HTR-8/SVneo (cell line): ENCODE data around the gene PSMA1.
"Not testable (repeated sequence)": the region's sequence is repeated elsewhere in the genome, so short reads cannot be mapped to it uniquely, and the experiment has no call there.

Source experiments
- DNase-seq: peaks from one replicate; pipeline ENCODE4 v3.0.0; 2011; ENCODE audit warnings: low spot score, mixed read lengths; ENCODE audit not compliant: insufficient read length
- FAIRE-seq: peaks from 2 replicates; lab custom pipeline; 2011; peaks lifted over from hg19 to GRCh38; lab: Jason Lieb, UNC

The PSMA1 gene

DNA sequence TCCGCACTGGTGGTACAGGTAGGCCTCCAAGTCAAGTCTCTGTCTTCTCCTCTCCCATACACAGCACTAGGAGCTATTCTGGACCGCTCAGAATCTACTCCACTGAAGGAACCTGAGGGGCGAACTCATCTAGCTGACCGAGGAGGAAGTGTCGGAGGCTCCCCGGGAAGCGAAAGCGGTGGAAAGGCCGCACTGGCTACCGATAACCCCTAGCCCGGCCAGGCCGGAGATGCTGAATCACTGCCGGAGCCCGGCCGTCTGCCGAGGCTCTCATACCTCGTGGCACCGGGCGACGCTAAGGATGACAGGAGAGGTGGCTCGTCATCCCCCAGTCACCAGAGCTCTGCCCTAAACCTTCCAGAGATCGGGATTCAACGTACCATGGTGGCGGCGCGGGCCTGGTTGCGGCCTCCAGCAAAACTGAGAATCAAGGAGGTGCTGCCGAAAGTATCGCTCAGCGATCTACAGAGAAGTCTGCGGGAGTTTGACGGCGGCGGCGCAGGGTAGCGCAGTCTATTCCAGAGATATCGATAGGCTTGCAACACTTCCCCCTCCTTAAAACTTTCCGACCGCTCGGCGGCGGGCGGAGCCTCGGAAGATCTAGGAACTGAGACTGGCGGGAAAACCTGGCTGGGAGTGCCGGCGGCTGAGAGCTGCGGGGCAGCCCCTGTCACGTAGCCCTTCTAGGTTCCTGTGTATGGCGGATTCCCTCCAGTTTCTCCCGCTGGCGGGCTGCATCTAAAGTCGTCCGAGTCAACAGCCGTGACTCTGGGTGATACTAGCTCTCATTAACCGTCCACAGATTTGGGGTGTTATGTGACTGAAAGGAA is at the start of gene PSMA1:
Gene PSMA1, minus strand, starts transcription at position 470 of the 830 bp plus-strand sequence. Its CDS starts 87 bp downstream, at position 383.
- peak; percentile 58 for FAIRE-seq
- peak; percentile 91 for DNase-seq

DNA sequence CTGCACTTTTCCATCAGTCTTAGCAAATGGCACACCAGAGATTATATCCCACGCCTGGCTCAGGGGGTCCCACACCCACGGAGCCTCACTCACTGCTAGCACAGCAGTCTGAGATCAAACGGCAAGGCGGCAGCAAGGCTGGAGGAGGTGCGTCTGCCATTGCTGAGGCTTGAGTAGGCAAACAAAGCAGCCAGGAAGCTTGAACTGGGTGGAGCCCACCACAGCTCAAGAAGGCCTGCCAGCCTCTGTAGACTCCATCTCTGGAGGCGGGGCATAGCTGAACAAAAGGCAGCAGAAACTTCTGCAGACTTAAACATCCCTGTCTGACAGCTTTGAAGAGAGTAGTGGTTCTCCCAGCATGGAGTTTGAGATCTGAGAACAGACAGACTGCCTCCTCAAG is 49.3 kb upstream of the PSMA1 start:
- FAIRE-seq, DNase-seq: not testable (repeated sequence)

- no peak for FAIRE-seq
- no peak for DNase-seq
These were observed 47.0 kb upstream of the PSMA1 start for GRCh38 chr11:14567064-14567651.

- FAIRE-seq: no peak
- DNase-seq: no peak
These were observed 46.3 kb upstream of the PSMA1 start for GRCh38 chr11:14566331-14567063.

GRCh38 chr11:14565845-14566244 is 45.7 kb upstream of the PSMA1 start:
- FAIRE-seq (no peak), DNase-seq (no peak)

DNA sequence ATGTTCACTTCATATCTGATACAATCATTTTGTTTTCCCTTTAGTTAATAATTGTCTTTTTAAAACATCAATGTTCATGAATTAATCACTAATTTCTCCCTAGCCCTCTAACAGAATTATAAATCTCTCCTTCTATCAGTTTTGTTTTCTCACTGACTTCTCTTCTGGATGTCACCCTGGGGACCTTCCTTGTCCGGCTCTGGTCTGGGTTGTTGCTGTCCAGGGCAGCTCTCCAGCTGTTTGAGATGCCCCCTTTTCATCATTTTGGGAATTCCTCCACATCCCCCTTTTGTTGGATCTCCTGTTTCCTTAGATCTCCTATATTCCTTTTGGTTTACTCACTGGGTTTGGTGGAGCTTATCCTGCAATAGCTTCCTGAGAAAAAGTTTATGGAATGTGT is 35.6 kb upstream of the PSMA1 start:
- FAIRE-seq (no peak), DNase-seq (no peak)

DNA sequence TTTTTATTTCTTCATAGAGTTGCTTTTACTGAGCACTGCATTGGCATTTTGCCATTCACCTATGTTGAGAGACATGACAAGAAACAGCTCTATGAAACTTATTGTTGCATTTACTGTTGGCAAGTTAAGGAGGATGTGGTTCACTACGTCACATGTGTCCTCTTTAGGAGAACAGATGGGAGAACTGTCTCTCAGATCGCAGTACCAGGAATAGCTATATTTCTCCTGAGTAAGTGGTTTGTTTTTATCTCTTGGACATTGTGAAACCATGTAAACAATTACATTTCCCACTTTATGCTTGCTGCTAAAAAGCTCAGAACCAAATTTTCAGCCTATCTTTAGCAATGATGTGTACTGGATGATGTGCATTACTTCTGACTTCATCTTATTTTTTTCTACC is 34.8 kb upstream of the PSMA1 start:
- DNase-seq: no peak
- FAIRE-seq: no peak

DNA sequence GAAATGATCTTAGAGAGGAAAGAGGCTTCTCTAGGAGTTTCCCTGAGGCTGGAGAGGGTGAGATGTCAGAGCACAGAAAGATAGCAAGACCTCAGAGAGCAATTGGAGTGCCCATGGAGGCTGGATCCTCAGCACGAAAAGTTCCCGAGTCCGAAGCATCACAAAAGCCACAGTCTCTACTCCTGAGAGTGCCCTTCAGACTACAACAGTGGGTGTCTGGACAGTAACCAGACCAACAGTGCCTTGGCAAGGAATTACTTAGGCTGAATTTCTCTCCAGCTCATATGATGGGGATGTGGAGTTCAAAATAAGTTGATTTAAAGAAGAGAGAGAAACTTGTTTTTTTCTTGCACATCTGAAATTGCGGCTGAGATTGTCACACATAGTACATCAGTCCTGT is 31.9 kb upstream of the PSMA1 start:
- no peak for DNase-seq
- no peak for FAIRE-seq

- DNase-seq: no peak
These were observed 31.2 kb upstream of the PSMA1 start for GRCh38 chr11:14551380-14551779.

GRCh38 chr11:14549891-14550290 is 29.7 kb upstream of the PSMA1 start:
- FAIRE-seq: no peak

More at GRCh38 chr11:14551380-14551779, 31.2 kb upstream of the PSMA1 start:
- FAIRE-seq: no peak

GRCh38 chr11:14547440-14547839 is 27.3 kb upstream of the PSMA1 start:
- FAIRE-seq: no peak
- no peak for DNase-seq

More at GRCh38 chr11:14549891-14550290, 29.7 kb upstream of the PSMA1 start:
- DNase-seq: no peak

DNA sequence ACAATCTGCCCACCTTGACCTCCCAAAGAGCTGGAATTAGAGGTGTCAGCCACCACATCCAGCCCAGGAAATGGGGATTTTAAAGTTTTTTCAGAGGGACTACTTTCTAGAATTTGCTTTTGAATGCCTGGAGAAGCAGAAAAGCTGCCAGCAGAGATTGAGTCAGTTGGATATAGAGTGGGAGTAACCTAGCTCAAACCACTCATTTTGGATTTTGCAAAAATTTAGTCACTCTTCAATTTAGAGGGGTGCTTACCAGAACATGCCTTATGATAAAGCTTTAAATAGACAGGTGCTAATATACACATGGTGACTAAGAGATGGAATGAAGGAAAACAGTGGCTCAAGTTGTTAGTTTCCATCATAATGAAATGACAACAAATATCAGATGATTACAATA is 26.5 kb upstream of the PSMA1 start:
- DNase-seq: no peak
- no peak for FAIRE-seq

- FAIRE-seq (no peak), DNase-seq (no peak)
These were observed 24.4 kb upstream of the PSMA1 start for GRCh38 chr11:14544611-14545010.

GRCh38 chr11:14543260-14543659 is 23.1 kb upstream of the PSMA1 start:
- no peak for FAIRE-seq
- DNase-seq: no peak

DNA sequence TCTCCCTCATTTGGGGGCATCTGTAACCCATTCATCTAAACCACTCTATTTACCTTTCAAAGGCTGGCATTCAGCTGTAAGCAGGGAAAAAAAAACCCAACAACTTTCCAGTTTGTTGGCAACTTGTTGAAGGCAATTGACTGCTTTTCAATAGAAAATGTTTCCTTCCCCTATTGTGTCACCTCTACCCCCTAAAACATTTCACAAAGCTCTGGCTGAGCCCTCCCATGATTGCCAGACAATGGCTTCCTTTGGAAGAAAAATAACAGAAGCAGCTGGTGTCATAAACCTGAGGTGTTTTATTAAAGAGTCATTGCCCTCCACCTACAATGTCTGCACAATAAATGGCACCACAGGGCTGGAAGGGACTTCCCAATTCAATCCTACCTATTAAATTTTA is 22.1 kb upstream of the PSMA1 start:
- DNase-seq: no peak
- no peak for FAIRE-seq

- DNase-seq (no peak), FAIRE-seq (no peak)
These were observed 21.2 kb upstream of the PSMA1 start for GRCh38 chr11:14541192-14541947.

GRCh38 chr11:14539982-14540421 is 19.8 kb upstream of the PSMA1 start:
- DNase-seq (no peak), FAIRE-seq (no peak)

DNA sequence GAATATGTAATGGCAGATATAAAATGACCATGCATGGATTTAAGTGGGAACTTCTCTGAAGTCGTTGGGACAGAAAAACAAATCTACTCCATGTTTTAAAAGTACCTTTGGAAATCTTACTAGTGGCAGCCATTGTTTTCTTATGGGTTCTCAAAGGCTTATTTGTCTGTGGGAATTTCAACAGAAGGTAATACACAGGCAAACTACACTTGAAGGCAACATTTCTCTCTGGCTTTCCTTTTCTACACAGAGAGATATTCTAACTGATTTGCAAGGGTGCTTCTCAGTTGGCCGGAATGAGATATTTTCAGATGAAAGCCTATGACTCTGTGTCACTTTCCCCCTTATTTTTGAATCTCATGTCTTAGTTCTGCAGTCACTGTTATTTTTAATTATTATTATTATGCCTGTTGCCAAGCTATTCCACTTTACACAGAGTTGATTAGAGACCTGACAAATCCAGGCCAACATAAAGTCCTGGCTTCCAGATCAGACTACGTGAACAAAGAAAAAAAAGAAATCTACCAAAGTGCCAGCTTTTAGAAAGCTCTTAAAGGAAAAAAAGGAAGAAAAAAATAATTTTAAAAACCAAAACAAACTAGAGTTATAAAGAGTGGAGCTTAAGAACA is 18.9 kb upstream of the PSMA1 start:
- no peak for DNase-seq
- FAIRE-seq: no peak

- FAIRE-seq (no peak), DNase-seq (no peak)
These were observed 18.2 kb upstream of the PSMA1 start for GRCh38 chr11:14538271-14538925.
